SK-N-SH (cell line): Measurements from ENCODE around the gene EIF5AL1. TPM values are rescaled to one million over a fixed set of nuclear protein-coding genes. Genes with fewer than 3 reads are reported as not detected.

Experiments used
- CTCF ChIA-PET: fragments of 300-600, 350-600 bp; formaldehyde crosslinking; extraction: SDS; loops from one replicate; lab custom pipeline; 2021; lab: Yijun Ruan, JAX
- POLR2A ChIA-PET: fragments of 350-600 bp; sonication (Branson Sonifier 250); formaldehyde crosslinking; extraction: SDS; loops from one replicate; lab custom pipeline; 2020; ENCODE audit warnings: antibody characterized with exemption, inconsistent platforms; lab: Yijun Ruan, JAX
- DNase-seq: peaks from one replicate; pipeline ENCODE4 v3.0.0; 2012
- H2AFZ ChIP-seq: fragments of 200-600 bp; sonication (generic); 2 replicates; pipeline ENCODE4 v1.8.1; 2016; ENCODE audit warnings: antibody characterized with exemption, mild to moderate bottlenecking, low read depth
- H3F3A ChIP-seq: fragments of 200-600 bp; sonication (generic); replicated peaks from 2 replicates; pipeline ENCODE3; 2016; ENCODE audit warnings: antibody characterized with exemption, mild to moderate bottlenecking; ENCODE audit not compliant: insufficient read depth
- H3K27ac ChIP-seq, 2 experiments: fragments of 200-500 bp in 1 of 2; fragments of 200-600 bp in 1 of 2; sonication (Bioruptor generic) in 1 of 2; sonication (generic), shearing (Covaris generic) in 1 of 2; 2 replicates each; pipeline versions ENCODE4 v1.5.1 to v1.6.1; 2014 to 2016; ENCODE audit warnings: low read depth in 2 of 2, inconsistent platforms in 1 of 2, low read length in 1 of 2, mild to moderate bottlenecking in 1 of 2, mixed read lengths in 1 of 2
- H3K27me3 ChIP-seq: fragments of 200-600 bp; sonication (generic), shearing (Covaris generic); 2 replicates; pipeline ENCODE4 v1.6.1; 2016; ENCODE audit warnings: mixed run types; ENCODE audit not compliant: insufficient read depth
- H3K36me3 ChIP-seq, 2 experiments: fragments of 200-500 bp in 1 of 2; fragments of 200-600 bp in 1 of 2; sonication (Bioruptor generic) in 1 of 2; sonication (generic) in 1 of 2; replicated peaks in 1 of 2; 2 replicates each; pipeline versions ENCODE3 to v1.5.1; 2014 to 2016; ENCODE audit warnings: low read length in 1 of 2, mild to moderate bottlenecking in 1 of 2; ENCODE audit not compliant: insufficient read depth in 2 of 2, control insufficient read depth in 1 of 2
- H3K4me1 ChIP-seq, 2 experiments: fragments of 200-500 bp in 1 of 2; fragments of 200-600 bp in 1 of 2; sonication (Bioruptor generic) in 1 of 2; sonication (generic), shearing (Covaris generic) in 1 of 2; 2 replicates each; pipeline versions ENCODE4 v1.5.1 to v1.6.1; 2014 to 2016; ENCODE audit warnings: low read depth in 1 of 2, low read length in 1 of 2, mixed run types in 1 of 2; ENCODE audit not compliant: insufficient read depth in 2 of 2, control insufficient read depth in 1 of 2
- H3K4me2 ChIP-seq: fragments of 200-600 bp; sonication (generic), shearing (Covaris generic); 2 replicates; pipeline ENCODE4 v1.6.1; 2017; ENCODE audit warnings: mixed run types
- H3K4me3 ChIP-seq, 2 experiments: fragments of 200-500 bp in 1 of 2; fragments of 200-600 bp in 1 of 2; sonication (Bioruptor generic) in 1 of 2; sonication (generic), shearing (Covaris generic) in 1 of 2; 2 replicates each; pipeline versions ENCODE4 v1.5.1 to v1.8.1; 2014 to 2016; ENCODE audit warnings: low read depth in 2 of 2, inconsistent platforms in 1 of 2, low read length in 1 of 2, mild to moderate bottlenecking in 1 of 2, mixed read lengths in 1 of 2, moderate library complexity in 1 of 2
- H3K79me2 ChIP-seq: fragments of 200-600 bp; sonication (generic); 2 replicates; pipeline ENCODE4 v1.8.1; 2017; ENCODE audit warnings: mild to moderate bottlenecking; ENCODE audit not compliant: insufficient read depth
- H3K9ac ChIP-seq: fragments of 200-600 bp; sonication (generic); 2 replicates; pipeline ENCODE4 v1.6.1; 2017; ENCODE audit warnings: mixed run types
- H3K9me2 ChIP-seq: fragments of 200-600 bp; sonication (generic); 2 replicates; pipeline ENCODE4 v1.6.1; 2017; ENCODE audit warnings: mixed run types
- H3K9me3 ChIP-seq: fragments of 200-600 bp; sonication (generic); 2 replicates; pipeline ENCODE4 v1.6.1; 2017; ENCODE audit warnings: mixed run types, mild to moderate bottlenecking, moderate library complexity
- H4K20me1 ChIP-seq: fragments of 200-600 bp; sonication (generic); 2 replicates; pipeline ENCODE4 v1.6.1; 2017; ENCODE audit warnings: mild to moderate bottlenecking, mixed run types; ENCODE audit not compliant: insufficient read depth
- CHD2 ChIP-seq: fragments of 150-350 bp; IDR thresholded peaks from 2 replicates; pipeline ENCODE4 v1.6.1; 2018; ENCODE audit warnings: low read length; ENCODE audit not compliant: partially characterized antibody
- EZH2phosphoT487 ChIP-seq: fragments of 200-600 bp; sonication (generic); IDR thresholded peaks from 2 replicates; pipeline ENCODE4 v1.6.1; 2017; ENCODE audit warnings: low read depth, mixed run types, mild to moderate bottlenecking, antibody characterized with exemption, moderate library complexity, borderline replicate concordance
- FOSL2 ChIP-seq: IDR thresholded peaks from 2 replicates; pipeline ENCODE4 v1.4.0; 2012; ENCODE audit warnings: low read depth, mild to moderate bottlenecking, moderate library complexity, borderline replicate concordance
- FOXJ3 ChIP-seq: sonication (generic); formaldehyde crosslinking; IDR thresholded peaks from 2 replicates; pipeline ENCODE4 v1.5.1; 2020; ENCODE audit warnings: mild to moderate bottlenecking, missing genetic modification reagents
- GATA2 ChIP-seq: sonication (generic); formaldehyde crosslinking; IDR thresholded peaks from 2 replicates; pipeline ENCODE4 v1.5.0; 2020; ENCODE audit warnings: mild to moderate bottlenecking, missing genetic modification reagents
- JUND ChIP-seq: IDR thresholded peaks from 2 replicates; pipeline ENCODE4 v1.4.0; 2012
- MEF2A ChIP-seq: IDR thresholded peaks from 2 replicates; pipeline ENCODE4 v1.4.0; 2012; ENCODE audit warnings: low read depth, borderline replicate concordance
- NRF1 ChIP-seq: IDR thresholded peaks from 2 replicates; pipeline ENCODE4 v1.6.1; 2012; ENCODE audit warnings: low read depth, mild to moderate bottlenecking, low read length
- RAD21 ChIP-seq: IDR thresholded peaks from 2 replicates; pipeline ENCODE4 v1.6.1; 2012; ENCODE audit warnings: mild to moderate bottlenecking, low read length
- RCOR1 ChIP-seq: fragments of 150-350 bp; IDR thresholded peaks from 2 replicates; pipeline ENCODE4 v1.6.1; 2017; ENCODE audit warnings: antibody characterized with exemption, low read length
- RFX5 ChIP-seq: IDR thresholded peaks from 2 replicates; pipeline ENCODE4 v1.6.1; 2012; ENCODE audit warnings: mild to moderate bottlenecking, improper control_type of control experiment, low read length
- RXRA ChIP-seq: IDR thresholded peaks from 2 replicates; pipeline ENCODE4 v1.4.0; 2012; ENCODE audit warnings: low read depth, mild to moderate bottlenecking, borderline replicate concordance
- SIN3A ChIP-seq: IDR thresholded peaks from 2 replicates; pipeline ENCODE4 v1.6.1; 2012; ENCODE audit warnings: low read depth, mild to moderate bottlenecking, low read length, moderate library complexity, borderline replicate concordance
- SMC3 ChIP-seq: IDR thresholded peaks from 2 replicates; pipeline ENCODE4 v1.6.1; 2012; ENCODE audit warnings: low read depth, low read length, improper control_type of control experiment
- TCF12 ChIP-seq: IDR thresholded peaks from 2 replicates; pipeline ENCODE4 v1.4.0; 2012
- USF1 ChIP-seq: IDR thresholded peaks from 2 replicates; pipeline ENCODE4 v1.4.0; 2012; ENCODE audit warnings: low read depth, borderline replicate concordance
- YY1 ChIP-seq: IDR thresholded peaks from 2 replicates; pipeline ENCODE4 v1.4.0; 2012; ENCODE audit warnings: low read depth, mild to moderate bottlenecking
- ZBTB33 ChIP-seq: IDR thresholded peaks from 2 replicates; pipeline ENCODE4 v1.4.0; 2012; ENCODE audit warnings: low read depth, borderline replicate concordance
- WGBS: methylation state at CpG from one replicate; pipeline ENCODE4 v1.1.6; 2017; ENCODE audit warnings: low lambda C conversion rate; 5-methylcytosine and 5-hydroxymethylcytosine counted together
- polyA plus RNA-seq, 3 experiments: library from polyadenylated mRNA; depleted of rRNA; stranded (reverse); fragments of >200 nt; gene quantifications; 2 replicates each; pipeline ENCODE4 v1.2.3, GENCODE V29; 2012
- TF ChIP-seq, protein P1 (sequence below): IDR thresholded peaks from 2 replicates; pipeline ENCODE4 v1.4.0; 2012; ENCODE audit warnings: low read depth

Gene EIF5AL1
- polyA plus RNA-seq, 1 of the 3 experiments (the other 2 are of a cell fraction): 0.26 TPM

- no peak overlapping the region for H3K4me2 ChIP-seq
- H3K36me3 ChIP-seq: no peaks in the 10 kb centered on the region
- no peaks in the 10 kb centered on the region for H3K79me2 ChIP-seq
- H2AFZ ChIP-seq: no peak overlapping the region
- H3K4me3 ChIP-seq: no peak overlapping the region
- H3K27ac ChIP-seq: no peak overlapping the region
- no peaks in the 10 kb centered on the region for H3K27me3 ChIP-seq
- no peaks in the 10 kb centered on the region for H3K9me2 ChIP-seq
- H3K4me1 ChIP-seq: no peaks in the 10 kb centered on the region
- H3F3A ChIP-seq: no peaks in the 10 kb centered on the region
- POLR2A ChIA-PET: no interaction called here
- no peaks in the 10 kb centered on the region for H3K9me3 ChIP-seq
- H3K9ac ChIP-seq: no peak overlapping the region
- H4K20me1 ChIP-seq: no peaks in the 10 kb centered on the region
- TF ChIP-seq TCF12: no peak
- TF ChIP-seq NRF1: no peak
- TF ChIP-seq RCOR1: no peak
- TF ChIP-seq RFX5: no peak
- TF ChIP-seq CHD2: no peak
- TF ChIP-seq SIN3A: no peak
- TF ChIP-seq RXRA: no peak
- TF ChIP-seq FOXJ3 (CRISPR knock-in tag): no peak
- TF ChIP-seq EZH2phosphoT487: no peak
- no peak for TF ChIP-seq ZBTB33
- TF ChIP-seq FOSL2: no peak
- TF ChIP-seq SMC3: no peak
- no peak for TF ChIP-seq USF1
- no peak for TF ChIP-seq JUND
- no peak for TF ChIP-seq RAD21
- no peak for TF ChIP-seq MEF2A
- no peak for TF ChIP-seq GATA2
- TF ChIP-seq, protein P1, sequence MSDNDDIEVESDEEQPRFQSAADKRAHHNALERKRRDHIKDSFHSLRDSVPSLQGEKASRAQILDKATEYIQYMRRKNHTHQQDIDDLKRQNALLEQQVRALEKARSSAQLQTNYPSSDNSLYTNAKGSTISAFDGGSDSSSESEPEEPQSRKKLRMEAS: no peak
- no peak for TF ChIP-seq YY1
- WGBS: 81% methylated on average over 7 of the region's 8 CpGs
- CTCF ChIA-PET: interaction anchor here (2.0 to 6.8 kb wide), 4 partner anchors 18 to 96 kb away, joined by 5 to 75 read pairs (median 24); no protein-coding TSS in a partner anchor
- no peak for DNase-seq
Measured at GRCh38 chr10:79470096-79470495, 42.2 kb upstream of the EIF5AL1 start.
